ENCODE data around the gene SMG1.
A peak's percentile ranks its signal among the peaks of the same experiment; 100 is the strongest.
"Not testable (repeated sequence)": the region's sequence is repeated elsewhere in the genome, so short reads cannot be mapped to it uniquely, and the experiment has no call there.

Gene SMG1

GRCh38 chr16:18796377-18796776 is 129.8 kb downstream of the SMG1 start:
- no peak for DNase-seq

- DNase-seq, result no peak
These were observed 133.3 kb downstream of the SMG1 start for GRCh38 chr16:18792836-18793433.

- DNase-seq, result peak; percentile 98
These were observed 136.1 kb downstream of the SMG1 start, which contains the start of gene RPS15A for GRCh38 chr16:18789850-18790706. Gene RPS15A (minus strand): TSS chr16:18790334. CDS start chr16:18789113, 1,221 bp downstream.

GRCh38 chr16:18789515-18789849 is 136.7 kb downstream of the SMG1 start:
- DNase-seq, result no peak

GRCh38 chr16:18788828-18789514 is 137.2 kb downstream of the SMG1 start:
- DNase-seq, result no peak

- DNase-seq, result no peak
These were observed 141.1 kb downstream of the SMG1 start for GRCh38 chr16:18784917-18785623.

GRCh38 chr16:18783430-18784341 is 142.5 kb downstream of the SMG1 start:
- DNase-seq, result no peak

GRCh38 chr16:18782697-18783429 is 143.3 kb downstream of the SMG1 start:
- no peak for DNase-seq

- not testable (repeated sequence) for DNase-seq
These were observed 145.0 kb downstream of the SMG1 start for GRCh38 chr16:18781232-18781631.

- DNase-seq, result not testable (repeated sequence)
These were observed 145.7 kb downstream of the SMG1 start for GRCh38 chr16:18780460-18781026.

- not testable (repeated sequence) for DNase-seq
These were observed 148.5 kb downstream of the SMG1 start for GRCh38 chr16:18777664-18778063.

GRCh38 chr16:18776334-18776733 is 149.9 kb downstream of the SMG1 start:
- DNase-seq, result not testable (repeated sequence)

GRCh38 chr16:18774651-18775050 is 151.6 kb downstream of the SMG1 start:
- DNase-seq, result not testable (repeated sequence)

GRCh38 chr16:18772171-18772570 is 154.0 kb downstream of the SMG1 start:
- DNase-seq, result not testable (repeated sequence)

GRCh38 chr16:18770336-18770962 is 155.8 kb downstream of the SMG1 start:
- not testable (repeated sequence) for DNase-seq

- DNase-seq, result not testable (repeated sequence)
These were observed 159.0 kb downstream of the SMG1 start for GRCh38 chr16:18767217-18767616.

GRCh38 chr16:18762713-18763112 is 163.5 kb downstream of the SMG1 start:
- DNase-seq, result not testable (repeated sequence)

GRCh38 chr16:18759598-18760520 is 166.3 kb downstream of the SMG1 start:
- peak; percentile 62 for DNase-seq
